ENCODE results near the gene MOCS1. TPM values are rescaled to one million over a fixed set of nuclear protein-coding genes. Genes with fewer than 3 reads are reported as not detected.

Gene MOCS1
- total and polyA plus RNA-seq, 2 experiments from 2014 or later: 7.3 to 9.0 TPM

GRCh38 chr6:39941138-39941537, 6.9 kb upstream of the MOCS1 start:
- in situ Hi-C loops (cut with MboI): no loop called here
- DNase-seq: no peak

GRCh38 chr6:39938773-39939654, 4.8 kb upstream of the MOCS1 start:
- 62 to 67% methylated on average over 10 of the region's 10 CpGs for WGBS, 2 experiments (ENCODE audit: low coverage in 1 of 2, low lambda C conversion rate in 2 of 2, missing lambda C conversion rate in 2 of 2)
- no peak overlapping the region for H3K4me3 ChIP-seq
- TF ChIP-seq EZH2phosphoT487 (IDR thresholded peaks at IDR 0.05; ENCODE audit: insufficient read depth, low read depth): no peak
- H3K9me2 ChIP-seq (ENCODE audit: insufficient read depth): no peaks in the 10 kb centered on the region
- no peak overlapping the region for H2AFZ ChIP-seq
- H3K27me3 ChIP-seq (replicated peaks; ENCODE audit: insufficient read depth): no peaks in the 10 kb centered on the region
- no peak overlapping the region for H3K4me2 ChIP-seq (ENCODE audit: unreplicated experiment)
- DNase-seq: no peak
- no peaks in the 10 kb centered on the region for H3K9me3 ChIP-seq (ENCODE audit: low read depth)
- no peaks in the 10 kb centered on the region for H4K20me1 ChIP-seq (ENCODE audit: insufficient read depth)
- H3K36me3 ChIP-seq (ENCODE audit: low read depth): no peaks in the 10 kb centered on the region
- no peak overlapping the region for H3K27ac ChIP-seq
- in situ Hi-C loops (cut with MboI): no loop called here
- no peak overlapping the region for H3K9ac ChIP-seq
- no peaks in the 10 kb centered on the region for H3K4me1 ChIP-seq (ENCODE audit: insufficient read depth)
- H3K79me2 ChIP-seq (ENCODE audit: insufficient read depth): no peaks in the 10 kb centered on the region
- no peaks in the 10 kb centered on the region for H3F3A ChIP-seq (ENCODE audit: insufficient read depth)

More at GRCh38 chr6:39941138-39941537, 6.9 kb upstream of the MOCS1 start:
- H3K4me2 ChIP-seq (ENCODE audit: unreplicated experiment): no peak overlapping the region
- H4K20me1 ChIP-seq (ENCODE audit: insufficient read depth): no peaks in the 10 kb centered on the region
- H2AFZ ChIP-seq: no peak overlapping the region
- no peak overlapping the region for H3K9ac ChIP-seq
- TF ChIP-seq EZH2 (IDR thresholded peaks at IDR 0.05; ENCODE audit: insufficient read depth, poor library complexity, severe bottlenecking) (no peak), EZH2phosphoT487 (IDR thresholded peaks at IDR 0.05; ENCODE audit: insufficient read depth, low read depth) (no peak)
- H3K27ac ChIP-seq: no peak overlapping the region
- H3K4me3 ChIP-seq: no peak overlapping the region
- H3K27me3 ChIP-seq (replicated peaks; ENCODE audit: insufficient read depth): no peaks in the 10 kb centered on the region
- H3K4me1 ChIP-seq (ENCODE audit: insufficient read depth): no peaks in the 10 kb centered on the region
- 80 to 82% methylated on average over 6 of the region's 6 CpGs for WGBS, 2 experiments (ENCODE audit: low coverage in 1 of 2, low lambda C conversion rate in 2 of 2, missing lambda C conversion rate in 2 of 2)
- no peaks in the 10 kb centered on the region for H3K9me3 ChIP-seq (ENCODE audit: low read depth)
- H3K79me2 ChIP-seq (ENCODE audit: insufficient read depth): no peaks in the 10 kb centered on the region
- no peaks in the 10 kb centered on the region for H3K36me3 ChIP-seq (ENCODE audit: low read depth)
- H3F3A ChIP-seq (ENCODE audit: insufficient read depth): no peaks in the 10 kb centered on the region
- H3K9me2 ChIP-seq (ENCODE audit: insufficient read depth): no peaks in the 10 kb centered on the region

- Histone ChIP-seq H3K4me2 (ENCODE audit: unreplicated experiment) (no peak overlapping the region), H3K27ac (no peak overlapping the region), H3K4me3 (no peak overlapping the region), H3K27me3 (replicated peaks; ENCODE audit: insufficient read depth) (no peaks in the 10 kb centered on the region), H3F3A (ENCODE audit: insufficient read depth) (no peaks in the 10 kb centered on the region), H3K9ac (no peak overlapping the region), H3K79me2 (ENCODE audit: insufficient read depth) (no peaks in the 10 kb centered on the region), H3K9me3 (ENCODE audit: low read depth) (no peaks in the 10 kb centered on the region), H3K9me2 (ENCODE audit: insufficient read depth) (no peaks in the 10 kb centered on the region), H3K4me1 (ENCODE audit: insufficient read depth) (peaks cover 4% of the 10 kb centered on the region; the same call in 1 of the 2 replicates), H3K36me3 (ENCODE audit: low read depth) (no peaks in the 10 kb centered on the region), H4K20me1 (ENCODE audit: insufficient read depth) (no peaks in the 10 kb centered on the region), H2AFZ (no peak overlapping the region)
- in situ Hi-C loops (cut with MboI): no loop called here
- TF ChIP-seq EZH2 (IDR thresholded peaks at IDR 0.05; ENCODE audit: insufficient read depth, poor library complexity, severe bottlenecking) (no peak), EZH2phosphoT487 (IDR thresholded peaks at IDR 0.05; ENCODE audit: insufficient read depth, low read depth) (no peak)
- WGBS, 2 experiments (ENCODE audit: low coverage in 1 of 2, low lambda C conversion rate in 2 of 2, missing lambda C conversion rate in 2 of 2): 29 to 35% methylated on average over 3 of the region's 3 CpGs
- no peak for DNase-seq
Measured at GRCh38 chr6:39937686-39938333, 3.5 kb upstream of the MOCS1 start.

- Histone ChIP-seq H3K9me2 (ENCODE audit: insufficient read depth) (no peaks in the 10 kb centered on the region), H3K27ac (no peak overlapping the region), H3K9ac (no peak overlapping the region), H3K4me2 (ENCODE audit: unreplicated experiment) (no peak overlapping the region), H3K4me1 (ENCODE audit: insufficient read depth) (peaks cover 4% of the 10 kb centered on the region; the same call in 1 of the 2 replicates), H3K79me2 (ENCODE audit: insufficient read depth) (no peaks in the 10 kb centered on the region), H3F3A (ENCODE audit: insufficient read depth) (no peaks in the 10 kb centered on the region), H3K9me3 (ENCODE audit: low read depth) (no peaks in the 10 kb centered on the region), H2AFZ (no peak overlapping the region), H3K36me3 (ENCODE audit: low read depth) (no peaks in the 10 kb centered on the region), H3K27me3 (replicated peaks; ENCODE audit: insufficient read depth) (no peaks in the 10 kb centered on the region), H4K20me1 (ENCODE audit: insufficient read depth) (no peaks in the 10 kb centered on the region), H3K4me3 (no peak overlapping the region)
- DNase-seq: no peak
- 88 to 90% methylated on average over 1 of the region's 1 CpG for WGBS, 2 experiments (ENCODE audit: low coverage in 1 of 2, low lambda C conversion rate in 2 of 2, missing lambda C conversion rate in 2 of 2)
- TF ChIP-seq EZH2phosphoT487 (IDR thresholded peaks at IDR 0.05; ENCODE audit: insufficient read depth, low read depth) (no peak), EZH2 (IDR thresholded peaks at IDR 0.05; ENCODE audit: insufficient read depth, poor library complexity, severe bottlenecking) (no peak)
- in situ Hi-C loops (cut with MboI): no loop called here
Measured at GRCh38 chr6:39936857-39937256, 2.6 kb upstream of the MOCS1 start.
